Hematopoietic multipotent progenitor cell treated with erythropoietin and hydrocortisone succinate and interleukin-3 and kit ligand, for 17 days (in vitro differentiated cells): Measurements from ENCODE around the gene FABP6.
"Not testable (repeated sequence)": the region's sequence is repeated elsewhere in the genome, so short reads cannot be mapped to it uniquely, and the experiment has no call there.

Experiments
- DNase-seq: peaks from one replicate; pipeline ENCODE4 v3.0.0-alpha.2; 2015; ENCODE audit warnings: low spot score

FABP6 gene

DNA sequence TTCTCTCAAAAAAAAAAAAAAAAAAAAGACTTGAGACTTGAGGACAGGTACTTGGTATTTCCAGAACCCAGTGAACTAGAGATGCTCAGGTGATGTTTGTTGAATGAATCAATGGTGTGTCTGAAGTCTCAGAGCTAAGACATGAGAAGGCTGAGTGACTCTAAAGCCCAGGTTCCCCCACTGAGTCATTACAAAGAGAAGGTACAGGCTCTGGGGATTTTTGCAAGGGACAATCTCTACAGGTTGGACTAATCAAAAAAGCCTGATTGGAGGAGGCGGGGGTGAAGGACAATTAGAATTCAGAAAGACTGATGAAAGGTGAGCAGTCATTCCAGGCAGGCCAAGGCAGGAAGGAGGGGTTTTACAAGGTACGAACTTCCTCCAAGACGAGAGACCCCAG is 8.2 kb upstream of the FABP6 start:
- DNase-seq, result no peak

DNA sequence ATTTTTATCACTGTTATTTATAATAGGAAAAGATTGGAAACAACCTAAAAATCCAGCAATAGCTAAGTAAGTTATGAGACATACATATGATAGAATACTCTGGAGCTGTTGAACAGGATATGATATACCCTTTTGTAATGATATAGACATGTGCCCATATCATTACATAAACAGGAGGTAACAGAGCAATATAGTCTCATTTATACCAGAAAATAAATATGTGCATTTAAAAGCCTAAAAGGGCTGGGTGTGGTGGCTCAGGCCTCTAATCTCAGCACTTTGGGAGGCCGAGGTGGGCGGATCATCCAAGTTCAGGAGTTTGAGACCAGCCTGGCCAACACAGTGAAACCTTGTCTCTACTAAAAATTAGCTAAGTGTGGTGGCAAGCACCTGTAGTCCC is 2.3 kb upstream of the FABP6 start:
- DNase-seq, result no peak

DNA sequence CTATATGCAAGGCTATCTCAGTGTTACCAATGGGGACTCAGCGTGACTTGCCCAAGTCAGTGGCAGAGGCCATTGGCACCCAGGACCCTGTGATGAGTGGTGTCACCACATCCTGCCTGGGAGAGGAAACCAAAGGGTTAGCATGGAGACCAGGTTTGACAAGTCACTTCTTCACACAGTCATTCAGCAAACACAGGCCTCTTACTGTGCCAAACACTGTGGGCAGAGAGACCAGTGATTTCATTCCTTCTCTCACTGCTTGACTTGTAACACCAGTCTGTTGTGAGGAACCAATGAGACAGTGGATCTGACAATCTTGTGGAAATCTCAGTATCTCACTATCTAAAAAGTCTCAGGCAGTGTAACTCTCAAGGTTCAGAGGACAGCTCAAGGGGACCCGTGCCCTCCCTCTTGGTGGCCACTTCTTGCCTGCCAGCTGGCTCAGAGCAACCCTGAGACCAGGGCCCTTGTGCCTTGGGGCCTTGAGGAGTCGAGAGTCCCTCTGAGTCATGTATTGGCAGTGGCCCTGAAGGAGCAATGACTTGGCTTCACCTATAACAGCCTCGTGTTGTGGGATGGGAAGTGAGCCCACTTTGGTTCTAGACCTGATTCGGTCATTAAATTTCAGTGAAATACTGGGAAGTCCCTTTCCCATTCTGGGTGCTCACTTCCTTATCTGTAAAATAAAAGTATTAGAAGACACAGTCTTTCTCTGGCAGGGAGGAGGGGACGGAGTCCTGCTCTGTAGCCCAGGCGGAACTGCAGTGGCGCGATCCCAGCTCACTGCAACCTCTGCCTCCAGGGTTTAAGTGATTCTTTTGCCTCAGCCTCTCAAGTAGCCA is 1.6 kb downstream of the FABP6 start:
- no peak for DNase-seq

DNA sequence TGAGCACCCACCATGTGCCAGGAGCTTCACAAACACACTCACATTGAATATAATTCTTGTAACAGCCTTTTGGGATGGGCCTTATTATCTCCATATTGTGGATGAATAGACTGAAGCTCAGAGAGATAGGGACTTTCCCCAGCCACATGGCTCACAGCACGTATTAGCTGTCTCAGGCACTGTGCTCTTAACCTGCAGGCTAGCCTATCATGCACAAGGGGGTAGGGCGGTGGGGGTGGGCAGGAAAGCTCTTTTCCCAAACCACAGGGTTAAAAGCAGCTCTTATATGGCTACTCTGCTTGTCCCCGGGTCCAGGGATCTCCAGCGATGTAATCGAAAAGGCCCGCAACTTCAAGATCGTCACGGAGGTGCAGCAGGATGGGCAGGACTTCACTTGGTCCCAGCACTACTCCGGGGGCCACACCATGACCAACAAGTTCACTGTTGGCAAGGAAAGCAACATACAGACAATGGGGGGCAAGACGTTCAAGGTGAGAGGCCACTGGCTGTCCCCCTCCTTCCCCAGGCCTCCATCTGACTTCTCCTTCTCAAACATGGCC is 2.6 kb downstream of the FABP6 start:
- DNase-seq, result no peak

DNA sequence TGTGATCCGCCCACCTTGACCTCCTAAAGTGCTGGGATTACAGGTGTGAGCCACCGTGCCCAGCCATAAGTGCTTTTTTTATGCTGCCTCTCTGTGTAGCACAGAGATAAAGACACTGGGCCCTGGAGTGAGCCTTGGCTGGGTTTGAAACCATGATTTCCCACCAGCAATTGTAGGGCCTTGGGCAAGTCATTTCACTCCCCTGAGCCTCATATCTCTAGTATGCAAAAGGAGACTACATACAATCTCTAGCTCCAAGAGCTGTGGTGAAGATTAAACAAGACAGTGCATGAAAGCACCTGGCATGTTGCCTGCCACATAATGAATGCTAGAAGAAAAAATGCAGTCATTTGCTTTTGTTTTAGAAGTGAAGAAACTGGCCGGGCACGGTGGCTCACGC is 3.9 kb downstream of the FABP6 start:
- no peak for DNase-seq

DNA sequence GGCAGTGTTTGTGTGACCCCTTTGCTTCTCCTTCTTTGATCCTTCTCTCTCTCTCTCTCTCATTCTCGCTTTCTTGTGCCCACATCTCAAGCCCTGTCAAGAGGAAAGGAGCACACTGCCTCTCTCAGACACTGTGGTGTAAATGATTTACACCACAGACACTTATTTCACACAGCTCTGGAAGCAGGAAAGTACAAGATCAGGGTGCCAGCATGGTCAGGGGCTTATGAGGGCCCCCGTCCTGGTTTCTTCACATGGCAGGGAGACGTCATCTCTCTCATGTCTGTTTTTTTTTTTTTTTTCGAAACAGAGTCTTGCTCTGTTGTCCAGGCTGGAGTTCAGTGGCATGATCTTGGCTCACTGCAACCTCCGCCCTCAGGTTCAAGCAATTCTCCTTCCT is 6.4 kb downstream of the FABP6 start:
- DNase-seq, result no peak

DNA sequence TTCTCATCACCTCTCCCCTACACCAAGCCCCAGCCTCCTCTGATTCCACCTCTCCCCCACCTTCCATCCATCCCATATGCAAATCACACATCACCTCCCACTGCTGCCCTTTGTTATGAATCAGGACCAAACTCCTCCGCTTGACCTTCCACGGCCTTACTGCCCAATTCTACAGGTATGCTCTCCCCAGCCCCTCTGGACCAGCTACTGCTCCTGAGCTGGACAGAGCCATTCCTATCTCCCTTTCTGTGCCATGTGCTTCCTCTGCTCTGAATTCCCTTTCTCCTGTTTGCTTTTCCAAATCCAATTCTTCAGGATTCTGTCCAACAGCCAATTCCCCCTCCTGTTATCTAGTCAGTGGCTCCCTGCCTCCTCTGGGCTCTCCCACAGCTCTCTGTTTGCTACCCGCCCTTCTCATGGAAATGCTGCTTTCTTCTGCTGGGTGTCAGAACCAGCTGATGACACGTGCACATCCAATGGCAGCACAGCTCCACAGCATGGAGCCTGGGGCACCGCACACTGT is 8.3 kb downstream of the FABP6 start:
- DNase-seq, result no peak

DNA sequence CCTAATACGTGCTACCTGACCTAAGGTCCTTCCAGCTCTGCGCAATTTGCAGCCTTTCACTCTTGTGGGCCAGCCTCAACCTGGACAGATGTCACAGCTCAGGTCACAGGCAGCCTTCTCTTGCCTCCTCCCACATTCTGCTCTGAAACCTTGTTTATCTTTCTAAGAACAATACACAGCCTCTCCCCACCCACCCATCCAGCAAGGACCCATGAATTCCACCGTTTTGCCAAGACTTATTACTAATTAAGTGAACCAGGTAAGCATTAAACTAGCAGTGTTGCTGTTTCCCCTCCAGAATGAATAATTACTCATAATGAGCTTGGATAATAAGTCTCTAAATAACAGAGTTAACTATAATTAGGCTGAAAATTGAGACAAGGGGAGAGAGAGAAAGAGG is 11.0 kb downstream of the FABP6 start:
- no peak for DNase-seq

DNA sequence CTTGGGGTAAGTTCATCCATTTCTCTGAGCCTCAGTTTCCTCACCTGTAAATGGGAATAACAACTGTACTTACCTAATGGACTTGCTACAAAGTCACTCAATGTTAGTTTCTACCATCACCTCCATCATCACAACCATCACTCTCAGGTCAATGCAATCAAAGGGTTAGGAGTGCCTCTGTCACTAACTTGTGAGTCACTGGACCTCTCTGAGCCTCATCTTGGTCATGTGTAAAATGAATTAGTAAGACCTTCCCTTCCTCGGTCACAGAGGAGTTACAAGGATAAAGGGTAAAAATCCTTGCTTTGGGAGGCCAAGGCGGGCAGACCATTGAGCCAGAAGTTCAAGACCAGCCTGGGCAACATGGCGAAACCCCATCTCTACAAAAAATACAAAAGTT is 12.8 kb downstream of the FABP6 start:
- DNase-seq, result no peak

DNA sequence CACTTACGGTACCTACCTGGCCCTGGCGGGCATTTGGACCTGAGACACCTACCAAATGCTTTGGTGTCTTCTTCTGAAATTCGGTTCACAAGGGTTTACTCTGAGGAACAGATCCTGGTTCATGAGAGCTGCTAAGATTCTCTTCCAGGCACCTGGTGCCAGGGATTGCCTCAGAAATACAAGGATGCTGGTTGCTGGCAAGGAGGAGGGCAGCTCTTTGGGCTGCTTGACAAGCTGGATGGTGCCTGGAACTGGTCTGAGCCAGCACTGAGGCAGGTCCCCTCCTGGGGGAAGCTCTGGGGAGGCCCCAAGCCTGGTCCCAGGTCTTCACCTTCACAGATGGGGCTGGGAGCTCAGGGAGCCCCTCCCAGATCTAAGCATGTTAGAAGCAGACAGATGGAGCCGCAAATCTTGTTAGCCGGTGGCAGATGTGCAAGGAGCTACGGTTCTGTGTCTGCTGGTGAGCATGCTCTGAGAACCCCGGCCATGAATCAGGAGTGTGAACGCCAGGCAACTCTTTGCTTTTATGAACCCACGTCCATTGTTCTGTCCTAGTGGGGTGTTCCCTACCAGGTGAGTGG is 16.3 kb downstream of the FABP6 start:
- no peak for DNase-seq

DNA sequence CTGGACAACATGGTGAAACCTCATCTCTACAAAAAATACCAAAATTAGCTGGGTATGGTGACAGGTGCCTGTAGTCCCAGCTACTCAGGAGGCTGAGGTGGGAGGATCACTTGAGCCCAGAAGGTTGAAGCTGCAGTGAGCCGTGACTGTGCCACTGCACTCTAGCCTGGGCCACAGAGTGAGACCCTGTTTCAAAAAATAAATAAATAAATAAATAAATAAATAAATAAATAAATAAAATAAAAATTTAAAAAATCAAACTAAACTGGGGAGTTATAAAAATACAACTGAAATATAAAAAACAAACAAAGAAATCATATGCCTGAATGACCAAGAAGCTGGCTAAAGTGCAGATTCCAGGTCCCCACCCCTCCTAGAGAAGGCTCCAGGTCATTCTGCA is 20.3 kb downstream of the FABP6 start:
- DNase-seq, result not testable (repeated sequence)

DNA sequence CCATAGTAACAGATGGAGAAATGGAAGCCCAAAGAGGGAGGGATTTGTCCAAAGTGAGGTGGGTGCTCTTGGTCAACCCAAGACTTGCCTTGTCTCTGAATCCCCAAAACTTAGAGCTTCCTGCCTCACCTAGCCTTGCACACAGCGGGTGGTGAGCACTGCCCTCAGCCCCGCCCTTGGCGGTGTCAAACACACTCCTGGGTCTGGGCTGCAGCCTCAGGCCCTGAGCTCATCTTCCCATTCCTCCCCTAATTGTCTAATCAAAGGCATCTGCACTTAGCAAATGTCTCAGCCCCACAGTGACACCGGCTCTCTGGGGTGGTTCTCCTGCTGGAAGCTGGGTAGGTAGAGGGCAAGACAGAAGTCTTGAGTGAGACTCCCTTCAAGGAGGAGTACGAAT is 20.9 kb downstream of the FABP6 start:
- no peak for DNase-seq

DNA sequence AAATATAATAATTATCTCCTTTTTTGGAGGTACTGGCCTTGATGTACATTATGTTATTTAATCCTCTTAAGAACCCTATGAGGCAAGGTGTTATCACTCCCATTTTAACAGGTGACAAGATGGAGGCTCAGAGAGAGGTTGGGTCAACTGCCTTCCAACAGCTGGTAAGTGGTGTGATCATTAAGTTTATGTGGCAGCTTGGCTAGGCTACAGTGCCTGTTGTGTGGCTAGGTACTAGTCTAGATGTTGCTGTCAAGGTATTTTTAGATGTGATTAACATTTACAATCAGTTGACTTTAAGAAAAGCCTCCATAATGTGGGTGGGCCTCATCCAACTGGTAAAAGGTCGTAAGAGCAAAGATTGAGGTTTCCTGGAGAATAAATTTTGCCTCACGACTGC is 21.5 kb downstream of the FABP6 start:
- DNase-seq, result no peak

DNA sequence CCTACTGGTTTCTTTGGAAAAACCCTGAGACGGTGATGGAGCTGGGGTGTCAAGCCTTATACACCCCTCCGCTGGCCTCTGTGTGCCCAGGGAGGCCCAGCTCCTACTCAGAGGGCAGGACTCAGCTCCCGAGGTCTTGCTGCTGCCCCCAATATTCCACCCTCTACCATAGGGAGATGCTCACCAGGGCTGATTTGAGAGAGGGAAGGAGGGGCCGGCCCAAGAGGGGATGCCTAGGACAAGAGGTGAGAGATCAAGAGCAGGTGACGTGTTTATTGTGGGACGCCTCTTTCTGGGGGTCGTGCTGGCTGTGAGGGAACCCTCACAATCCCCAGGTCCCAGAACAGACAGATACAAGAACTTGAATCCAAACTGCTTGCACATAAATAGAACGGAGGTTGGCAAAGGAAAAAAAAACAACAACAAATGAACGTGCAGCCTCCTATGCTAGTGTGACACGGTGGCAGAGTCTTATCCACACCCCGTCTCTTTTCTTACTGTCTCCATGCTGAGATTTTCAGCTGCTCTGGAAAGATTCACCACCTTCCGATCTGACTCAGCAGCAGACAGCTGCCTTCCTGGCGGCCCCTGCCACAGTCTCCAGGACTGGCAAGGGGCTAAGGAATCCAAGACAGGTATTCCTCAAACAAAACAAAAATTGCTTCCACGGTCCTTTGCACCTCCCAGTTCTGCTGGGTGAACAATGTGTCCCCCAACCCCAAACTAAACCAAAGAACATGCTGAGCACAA is 22.3 kb downstream of the FABP6 start:
- no peak for DNase-seq

DNA sequence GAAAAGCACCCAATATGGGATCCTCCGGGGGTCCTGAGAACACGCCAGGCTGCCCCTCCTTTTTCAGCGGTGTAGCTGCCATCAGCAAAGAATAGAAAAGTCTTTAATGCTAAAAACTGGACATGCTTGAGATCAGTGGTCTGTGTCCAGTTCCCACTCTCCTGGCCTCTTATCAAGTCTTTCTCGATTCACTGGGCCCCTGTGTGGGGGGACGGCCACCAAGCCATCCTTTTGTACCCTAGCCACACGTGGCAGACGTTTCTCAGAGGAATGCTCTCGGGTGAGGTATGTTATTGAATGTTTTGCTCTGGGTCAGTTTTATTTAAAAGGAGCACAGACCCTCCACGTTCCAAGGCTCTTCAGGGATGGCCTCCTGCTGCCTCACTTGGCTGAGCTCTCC is 23.6 kb downstream of the FABP6 start:
- DNase-seq, result no peak

DNA sequence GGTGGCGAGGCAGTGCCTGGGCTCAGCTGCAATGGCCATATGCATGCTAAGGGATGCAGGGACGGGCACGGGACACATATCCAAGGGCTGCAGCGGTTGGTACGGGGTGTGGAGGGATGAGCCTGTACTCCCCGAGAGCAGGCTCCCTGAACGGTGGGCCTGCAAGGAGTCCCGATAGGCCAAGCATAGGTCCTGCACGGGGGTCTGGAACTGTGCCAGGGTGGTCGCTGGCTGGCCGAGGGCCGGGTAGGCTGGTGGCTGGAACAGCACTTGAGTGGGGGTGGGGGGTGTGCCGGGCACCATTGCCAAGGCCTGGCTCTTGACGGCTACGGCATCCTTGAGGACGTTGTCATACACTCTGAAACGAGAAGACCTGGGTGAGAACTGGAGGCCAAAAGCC is 24.1 kb downstream of the FABP6 start:
- no peak for DNase-seq

DNA sequence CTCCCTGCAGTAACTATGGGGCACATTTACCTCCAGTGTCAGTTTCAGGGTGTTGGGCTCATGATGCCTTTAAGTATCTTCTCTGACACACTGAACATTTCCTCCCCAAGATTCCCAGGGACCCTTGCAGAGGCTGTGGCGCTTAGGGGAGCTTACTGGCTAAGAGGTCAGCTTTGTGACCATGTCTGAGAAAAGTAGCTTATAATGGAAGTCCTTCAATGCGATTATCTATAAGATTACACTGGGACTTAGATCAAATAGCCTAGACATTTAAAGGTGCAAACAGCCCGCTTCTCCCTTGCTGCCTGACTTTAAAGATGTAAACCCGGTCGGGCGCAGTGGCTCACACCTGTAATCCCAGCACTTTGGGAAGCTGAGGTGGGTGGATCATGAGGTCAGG is 25.4 kb downstream of the FABP6 start:
- DNase-seq, result no peak

DNA sequence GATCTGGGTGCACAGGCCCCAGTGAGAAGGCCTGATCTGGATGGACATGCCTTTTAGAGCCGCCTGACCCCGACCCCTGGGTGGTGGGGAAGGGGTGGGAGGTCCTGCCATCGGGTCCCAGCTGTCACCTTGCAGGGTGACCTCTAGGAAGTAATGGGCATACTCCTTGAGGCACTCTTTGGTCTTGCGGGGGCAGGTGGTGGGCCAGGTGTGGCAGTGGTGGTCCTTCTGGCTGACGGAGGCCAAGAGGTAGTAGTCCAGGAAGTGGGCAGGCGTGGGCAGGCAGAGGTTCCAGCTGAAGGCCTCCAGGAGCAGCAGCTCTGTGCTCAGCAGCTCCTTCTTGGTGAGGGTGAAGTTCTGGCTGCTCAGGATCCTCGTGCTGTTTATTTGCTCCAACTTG is 30.0 kb downstream of the FABP6 start:
- DNase-seq, result no peak

DNA sequence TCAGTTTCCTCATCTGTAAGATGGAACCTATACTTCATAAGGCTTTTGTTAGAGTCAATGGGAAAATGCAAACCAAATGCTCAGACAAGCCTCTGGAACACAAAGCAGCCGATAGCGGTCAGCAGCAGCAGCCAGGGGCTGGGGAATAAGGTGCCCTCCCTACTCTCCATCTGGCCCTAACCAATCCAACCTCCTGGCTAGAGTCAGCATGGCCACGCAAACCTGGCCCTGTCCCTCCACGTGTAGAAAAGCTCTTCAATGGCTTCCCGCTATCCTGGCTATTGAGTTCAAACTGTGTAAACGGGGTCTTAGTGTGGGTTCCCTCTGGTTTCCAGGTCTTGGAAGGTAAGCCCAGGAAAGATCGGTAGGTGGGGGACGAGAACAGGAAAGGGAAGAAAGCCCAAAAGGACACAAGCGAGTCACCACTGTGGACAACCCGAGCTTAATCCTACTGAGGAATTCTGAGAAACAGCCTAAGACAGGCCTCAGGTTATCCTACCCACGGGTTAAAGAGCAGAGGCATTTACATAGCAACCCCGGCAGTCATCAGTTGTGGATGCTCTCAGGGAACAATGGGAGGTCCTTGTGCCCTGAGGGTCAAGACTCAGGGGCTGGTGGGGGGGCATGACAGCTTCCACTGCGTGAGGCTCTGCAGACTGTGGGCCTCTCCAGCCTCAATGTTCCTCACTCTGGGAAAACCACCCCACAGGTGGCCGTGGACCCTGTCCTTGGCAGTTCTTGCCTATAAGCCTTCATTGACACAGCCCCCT is 30.9 kb downstream of the FABP6 start:
- DNase-seq, result peak; percentile 19

DNA sequence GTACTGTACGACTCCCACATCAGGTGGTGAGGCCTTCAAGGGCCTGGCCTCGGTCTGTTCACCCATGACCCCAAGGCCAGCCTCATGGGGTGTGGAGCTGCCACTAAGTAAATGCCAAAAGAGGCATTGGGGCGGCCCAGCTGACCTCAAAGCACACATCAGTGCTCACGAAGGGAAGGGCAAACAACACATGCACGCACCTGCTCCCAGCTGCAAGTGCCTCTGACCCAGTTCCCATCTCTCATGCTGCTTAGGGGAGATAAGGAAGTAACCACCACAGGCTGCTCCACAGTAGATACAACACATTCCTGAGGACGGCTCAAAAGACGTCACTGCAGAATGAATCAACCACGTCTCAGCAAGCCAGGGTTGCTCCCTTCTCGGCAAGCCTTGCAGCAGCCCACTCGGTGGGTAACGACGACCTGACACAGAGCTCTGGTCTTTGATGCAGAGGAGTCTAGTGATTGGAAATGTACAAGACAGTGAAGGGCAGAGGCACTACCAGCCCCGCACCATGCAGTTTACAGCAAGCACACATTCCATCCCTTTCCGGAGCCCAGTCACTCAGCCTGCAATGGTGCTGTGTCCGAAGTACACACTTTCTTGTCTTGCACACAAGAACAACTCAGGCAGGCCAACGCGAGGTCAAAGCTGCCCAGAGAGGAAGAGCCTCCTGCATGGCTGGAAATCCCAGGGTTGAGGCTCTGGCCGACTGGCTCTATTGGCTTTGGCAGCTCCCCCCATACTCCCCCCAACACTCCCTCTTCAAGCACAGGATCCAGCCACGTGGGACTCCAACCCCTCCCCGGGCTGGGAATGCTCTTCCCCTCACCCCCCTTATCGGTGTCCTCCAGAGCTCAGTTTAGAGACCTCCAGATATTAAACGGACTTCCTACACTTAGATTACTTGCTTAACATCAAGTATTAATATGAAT is 31.8 kb downstream of the FABP6 start:
- DNase-seq, result peak; percentile 83
